GM12878 (cell line): Measurements from ENCODE around the gene MAGEA9.

ENCODE experiments used
- BACH1 ChIP-seq: fragments of 450-650 bp; IDR thresholded peaks from 2 replicates; pipeline ENCODE4 v1.6.1; 2017; ENCODE audit warnings: mild to moderate bottlenecking, borderline replicate concordance
- EZH2 ChIP-seq: IDR thresholded peaks from 2 replicates; pipeline ENCODE4 v1.6.1; 2012; ENCODE audit warnings: low read depth, mild to moderate bottlenecking, control low read depth, inconsistent platforms, low read length, borderline replicate concordance; ENCODE audit not compliant: control insufficient read depth
- RCOR1 ChIP-seq: conservative IDR thresholded peaks from 2 replicates; pipeline ENCODE4 v1.6.1; 2012; ENCODE audit warnings: low read depth, low read length, improper control_type of control experiment

GRCh38 chrX:149759824-149760223 lies 21.9 kb upstream of the MAGEA9 start:
- TF ChIP-seq EZH2: no peak
- TF ChIP-seq BACH1: no peak
- no peak for TF ChIP-seq RCOR1
